Activated T-helper 17 cell treated with anti-CD3 and anti-CD28 coated beads, Interleukin-2, amount 50 U/mL, for 72 hours (primary cell): ENCODE results near the gene SLC35F2. TPM values are rescaled to one million over a fixed set of nuclear protein-coding genes. Genes with fewer than 3 reads are reported as not detected.
"Not testable (repeated sequence)": the region's sequence is repeated elsewhere in the genome, so short reads cannot be mapped to it uniquely, and the experiment has no call there.

Experiments
- ATAC-seq: fragments of 150-1000 bp; cut with Tn5 transposase; replicated peaks from 2 replicates; pipeline ENCODE4 v1.10.0; 2021; ENCODE audit warnings: mild to moderate bottlenecking, moderate library complexity
- H3K27ac Mint-ChIP-seq: one replicate; pipeline ENCODE4 v1.8.0; 2022; ENCODE audit warnings: mixed read lengths
- H3K27me3 Mint-ChIP-seq: one replicate; pipeline ENCODE4 v1.8.0; 2022; ENCODE audit warnings: mixed read lengths
- H3K36me3 Mint-ChIP-seq: one replicate; pipeline ENCODE4 v1.8.0; 2022; ENCODE audit warnings: low read depth, mild to moderate bottlenecking, mixed read lengths
- H3K4me1 Mint-ChIP-seq: one replicate; pipeline ENCODE4 v1.8.0; 2022; ENCODE audit warnings: mixed read lengths
- H3K4me3 Mint-ChIP-seq: one replicate; pipeline ENCODE4 v1.8.0; 2022; ENCODE audit warnings: mild to moderate bottlenecking, mixed read lengths
- H3K9me3 Mint-ChIP-seq: one replicate; pipeline ENCODE4 v1.8.0; 2022; ENCODE audit warnings: mixed read lengths
- total RNA-seq, 2 donors: library from RNA; stranded (reverse); gene quantifications; one replicate each; pipeline ENCODE4 v1.2.3, GENCODE V29; 2022

SLC35F2 gene
- total RNA-seq, 2 donors from 2014 or later, result 16.9 to 29.2 TPM

DNA sequence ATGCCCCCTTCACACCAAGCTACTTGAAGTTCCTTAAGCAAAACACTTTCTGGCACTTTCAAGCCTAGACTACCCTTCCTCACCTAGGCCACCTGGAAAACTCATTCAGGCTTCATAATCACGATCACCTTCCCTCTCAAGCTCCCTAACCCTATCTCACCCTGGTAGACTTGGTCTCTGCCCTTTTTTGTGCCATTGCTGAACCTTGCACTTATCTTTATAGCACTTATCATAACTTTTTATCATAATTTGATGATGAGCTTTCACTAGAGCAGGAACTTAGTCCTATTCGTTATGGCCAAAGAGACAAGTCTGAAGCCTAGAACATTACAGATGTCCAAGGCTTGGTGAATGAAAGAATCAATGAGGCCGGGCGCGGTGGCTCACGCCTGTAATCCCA lies 5.5 kb downstream of the SLC35F2 start:
- Mint-ChIP-seq H3K27ac (peak overlapping the region; percentile 22), H3K36me3 (peaks cover 21% of the 10 kb centered on the region), H3K9me3 (no peaks in the 10 kb centered on the region), H3K4me1 (peaks cover 17% of the 10 kb centered on the region), H3K27me3 (no peaks in the 10 kb centered on the region), H3K4me3 (no peak overlapping the region)
- ATAC-seq, result no peak

DNA sequence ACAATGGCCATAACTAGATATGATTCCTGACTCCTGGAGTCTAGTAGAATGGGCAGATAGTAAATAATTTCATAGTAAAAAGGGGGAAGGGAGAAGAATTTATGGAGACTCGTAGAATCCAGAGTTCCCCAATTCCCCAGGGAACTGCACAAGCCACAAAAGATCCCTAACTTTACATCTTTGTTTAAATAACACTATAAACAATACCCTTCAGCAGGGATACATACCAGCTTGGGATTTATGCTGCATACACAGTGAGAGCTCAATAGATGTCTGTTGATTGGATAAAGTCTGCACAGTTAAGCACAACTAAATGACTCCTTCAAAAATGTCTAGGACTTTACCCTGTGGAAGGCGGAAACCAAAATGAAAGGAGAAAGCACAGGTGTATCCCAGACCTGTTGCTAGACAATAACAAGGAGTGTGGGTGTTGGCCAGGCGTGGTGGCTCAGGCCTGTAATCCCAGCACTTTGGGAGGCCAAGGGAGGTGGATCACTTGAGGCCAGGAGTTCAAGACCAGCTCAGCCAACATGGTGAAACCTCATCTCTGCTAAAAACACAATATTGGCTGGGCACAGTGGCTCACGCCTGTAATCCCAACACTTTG lies 6.8 kb downstream of the SLC35F2 start:
- Mint-ChIP-seq H3K27ac (no peak overlapping the region), H3K36me3 (peaks cover 16% of the 10 kb centered on the region), H3K27me3 (no peaks in the 10 kb centered on the region), H3K4me1 (peaks cover 22% of the 10 kb centered on the region), H3K4me3 (no peak overlapping the region), H3K9me3 (no peaks in the 10 kb centered on the region)
- ATAC-seq, result no peak

DNA sequence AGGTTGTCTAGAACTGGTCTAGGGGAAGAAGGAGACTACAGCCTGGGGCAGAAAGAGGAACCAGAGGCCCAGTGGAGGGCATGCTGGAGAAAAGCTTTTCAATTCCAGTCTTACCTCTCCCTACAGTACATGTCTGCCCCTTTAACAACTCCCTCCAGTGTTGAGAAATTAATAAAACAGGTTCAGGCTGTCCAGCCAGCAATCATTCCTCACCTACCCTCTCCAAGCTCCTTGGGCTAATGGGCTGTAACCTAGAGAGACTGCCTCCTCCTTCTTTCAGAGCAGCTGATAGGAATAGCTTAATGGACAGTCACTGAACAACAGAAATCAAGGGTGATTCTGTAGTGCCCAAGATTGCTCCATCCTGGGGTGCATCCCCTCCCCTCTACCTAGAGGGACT lies 8.8 kb downstream of the SLC35F2 start:
- Mint-ChIP-seq H3K27me3 (no peaks in the 10 kb centered on the region), H3K4me1 (peaks cover 16% of the 10 kb centered on the region), H3K4me3 (no peak overlapping the region), H3K36me3 (no peaks in the 10 kb centered on the region), H3K27ac (peak overlapping the region; percentile 69), H3K9me3 (no peaks in the 10 kb centered on the region)
- no peak for ATAC-seq

DNA sequence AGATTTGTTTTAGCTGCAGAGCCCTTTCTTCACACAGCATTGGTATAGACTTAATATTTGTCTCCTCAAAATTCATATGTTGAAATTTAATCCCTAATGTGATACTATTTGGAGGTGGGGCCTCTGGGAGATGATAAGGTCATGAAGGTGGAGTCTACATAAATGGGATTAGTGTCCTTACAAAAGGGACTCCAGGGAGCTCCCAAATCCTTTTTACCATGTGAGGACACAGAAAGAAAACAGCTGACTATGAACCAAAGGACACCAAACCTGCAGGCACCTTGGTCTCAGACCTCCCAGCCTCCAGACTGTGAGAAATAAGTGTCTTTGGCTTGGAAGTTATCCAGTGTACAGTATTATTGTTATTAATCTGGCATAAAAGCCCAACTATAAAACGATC lies 10.2 kb downstream of the SLC35F2 start:
- Mint-ChIP-seq H3K27me3 (no peaks in the 10 kb centered on the region), H3K4me1 (peaks cover 19% of the 10 kb centered on the region)
- ATAC-seq, result no peak

DNA sequence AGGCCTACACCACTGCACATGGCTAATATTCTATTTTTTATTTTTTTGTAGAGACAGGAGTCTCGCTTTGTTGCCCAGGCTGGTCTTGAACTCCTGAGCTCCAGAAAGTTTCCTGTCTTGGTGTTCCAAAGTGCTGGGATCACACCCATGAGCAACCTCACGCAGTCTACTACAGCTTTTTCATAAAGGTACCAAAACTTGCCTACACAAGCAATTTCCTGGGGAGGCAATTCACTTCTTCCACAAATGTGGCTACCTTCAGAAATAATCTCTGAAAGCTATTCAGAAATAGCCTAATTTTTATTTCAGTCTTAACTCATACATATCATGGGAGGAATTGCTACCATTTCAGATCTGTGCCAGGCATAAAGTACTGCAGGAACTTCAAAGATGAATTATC lies 11.4 kb downstream of the SLC35F2 start:
- Mint-ChIP-seq H3K9me3 (no peaks in the 10 kb centered on the region), H3K36me3 (peaks cover 13% of the 10 kb centered on the region), H3K4me1 (peaks cover 27% of the 10 kb centered on the region), H3K27me3 (no peaks in the 10 kb centered on the region), H3K4me3 (peak overlapping the region; percentile 30), H3K27ac (peak overlapping the region; percentile 45)
- ATAC-seq, result peak; percentile 71

More for the DNA sequence above, 10.2 kb downstream of the SLC35F2 start:
- Mint-ChIP-seq H3K9me3 (no peaks in the 10 kb centered on the region), H3K4me3 (no peak overlapping the region), H3K27ac (peak overlapping the region; percentile 45), H3K36me3 (peaks cover 4% of the 10 kb centered on the region)

DNA sequence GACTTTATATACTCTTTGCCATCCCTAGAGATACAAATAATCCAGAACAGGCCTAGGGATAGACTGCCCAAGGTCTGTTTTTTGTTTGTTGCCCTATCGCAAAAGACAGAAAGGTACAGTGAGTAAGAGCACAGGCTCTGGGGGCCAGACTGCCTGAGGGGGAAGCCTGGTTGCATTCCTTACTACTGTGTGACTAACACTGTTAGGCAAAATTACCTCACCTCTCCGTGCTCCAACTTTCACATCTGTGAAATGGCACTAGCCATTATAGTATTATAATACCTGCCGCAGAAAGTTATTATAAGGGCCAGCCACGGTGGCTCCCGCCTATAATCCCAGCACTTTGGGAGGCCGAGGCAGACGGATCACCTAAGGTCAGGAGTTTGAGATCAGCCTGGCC lies 14.5 kb downstream of the SLC35F2 start:
- H3K27me3 Mint-ChIP-seq, result no peaks in the 10 kb centered on the region
- ATAC-seq, result peak; percentile 13
- H3K27ac Mint-ChIP-seq, result no peak overlapping the region
- peaks cover 20% of the 10 kb centered on the region for H3K36me3 Mint-ChIP-seq
- no peaks in the 10 kb centered on the region for H3K9me3 Mint-ChIP-seq
- no peak overlapping the region for H3K4me3 Mint-ChIP-seq
- peaks cover 37% of the 10 kb centered on the region for H3K4me1 Mint-ChIP-seq

DNA sequence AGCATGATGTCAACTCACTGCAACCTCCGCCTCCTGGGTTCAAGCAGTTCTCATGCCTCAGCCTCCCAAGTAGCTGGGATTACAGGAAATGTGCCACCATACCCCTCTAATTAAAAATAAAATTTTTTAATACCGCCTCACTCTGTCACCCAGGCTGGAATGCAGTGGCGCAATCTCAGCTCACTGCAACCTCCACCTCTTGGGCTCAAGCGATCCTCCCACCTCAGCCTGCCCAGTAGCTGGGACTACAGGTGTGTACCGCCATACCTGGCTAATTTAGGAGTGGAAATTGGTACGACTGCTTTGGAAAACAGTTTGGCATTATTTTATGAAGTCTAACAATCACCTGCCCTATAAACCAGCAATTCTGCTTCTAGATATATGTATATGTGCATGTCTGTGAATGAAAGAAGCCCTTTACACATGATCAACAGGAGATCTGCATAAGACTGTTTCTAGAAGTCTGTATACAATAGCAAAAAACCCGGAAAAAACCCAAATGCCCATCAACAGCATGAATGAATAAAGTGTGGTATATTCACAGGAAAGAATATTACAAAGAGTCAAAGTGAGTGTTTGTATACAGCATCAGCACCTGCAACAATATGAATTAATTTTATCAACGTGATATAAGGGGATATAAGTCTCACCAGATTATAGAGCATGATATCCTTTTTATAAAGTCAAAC lies 16.0 kb downstream of the SLC35F2 start:
- Mint-ChIP-seq H3K27me3 (no peaks in the 10 kb centered on the region), H3K27ac (peak overlapping the region; percentile 82), H3K4me1 (peaks cover 30% of the 10 kb centered on the region), H3K4me3 (peak overlapping the region; percentile 38), H3K36me3 (peaks cover 20% of the 10 kb centered on the region), H3K9me3 (no peaks in the 10 kb centered on the region)
- ATAC-seq, result no peak

DNA sequence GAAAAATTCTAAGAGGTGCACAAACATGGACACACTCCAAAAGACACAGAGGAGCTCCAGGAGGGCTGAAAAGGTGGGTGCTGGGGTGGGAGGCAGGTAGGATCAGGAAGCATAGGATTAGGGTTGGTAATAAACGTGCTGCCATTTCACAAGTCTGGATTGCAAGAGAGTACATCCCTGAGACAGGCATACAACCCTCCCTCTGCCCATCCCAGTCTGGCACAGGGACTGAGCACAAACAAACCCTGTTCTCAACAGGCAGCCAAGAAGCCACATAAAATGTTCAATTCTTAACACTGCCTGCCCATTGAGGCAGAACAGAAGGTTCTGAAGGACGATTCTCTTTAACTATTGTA lies 18.5 kb downstream of the SLC35F2 start:
- Mint-ChIP-seq H3K27ac (peak overlapping the region; percentile 94), H3K36me3 (peaks cover 20% of the 10 kb centered on the region), H3K27me3 (no peaks in the 10 kb centered on the region), H3K4me1 (peaks cover 26% of the 10 kb centered on the region), H3K9me3 (no peaks in the 10 kb centered on the region), H3K4me3 (peak overlapping the region; percentile 72)
- peak; percentile 3 for ATAC-seq

DNA sequence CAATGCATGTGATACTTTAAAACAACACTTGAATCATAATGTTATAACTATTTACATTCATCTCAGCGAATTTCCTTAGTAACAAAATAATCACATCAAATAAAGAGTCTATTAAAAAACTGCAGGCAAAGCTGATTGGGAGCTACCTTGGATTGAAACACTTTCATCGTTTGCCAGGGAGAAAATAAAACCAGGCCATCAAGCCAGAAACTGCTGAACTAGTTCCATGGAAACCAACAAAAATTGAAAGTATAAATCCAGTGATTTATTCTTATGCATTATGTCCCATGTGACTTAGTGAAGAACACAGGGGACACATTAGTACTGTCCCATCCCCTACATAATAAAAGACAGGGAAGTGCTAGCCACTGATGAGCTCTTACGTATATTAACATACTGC lies 21.7 kb downstream of the SLC35F2 start:
- peaks cover 7% of the 10 kb centered on the region for H3K36me3 Mint-ChIP-seq
- H3K9me3 Mint-ChIP-seq, result no peaks in the 10 kb centered on the region
- peaks cover 16% of the 10 kb centered on the region for H3K4me1 Mint-ChIP-seq
- ATAC-seq, result no peak
- no peak overlapping the region for H3K4me3 Mint-ChIP-seq
- H3K27me3 Mint-ChIP-seq, result no peaks in the 10 kb centered on the region
- no peak overlapping the region for H3K27ac Mint-ChIP-seq

DNA sequence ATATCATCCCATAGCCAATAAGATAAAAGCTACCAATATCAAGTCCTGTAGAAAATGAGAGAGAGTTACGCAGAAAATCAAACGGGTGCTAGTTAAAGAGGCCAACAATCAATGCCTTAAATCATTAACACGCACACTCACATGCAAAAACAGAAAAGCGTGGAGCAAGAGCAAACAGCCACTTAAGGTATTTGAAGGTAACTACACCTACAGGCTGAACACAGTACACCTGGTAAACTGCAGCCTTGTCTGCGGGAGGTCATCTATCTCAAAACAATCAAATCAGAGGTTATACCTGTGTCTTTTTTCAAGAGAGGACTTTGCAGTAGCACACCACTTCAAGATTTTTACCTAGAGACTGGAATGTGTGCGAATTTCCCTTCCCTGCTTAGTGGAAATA lies 23.6 kb downstream of the SLC35F2 start:
- H3K27ac Mint-ChIP-seq, result no peak overlapping the region
- peaks cover 4% of the 10 kb centered on the region for H3K4me1 Mint-ChIP-seq
- no peaks in the 10 kb centered on the region for H3K9me3 Mint-ChIP-seq
- no peaks in the 10 kb centered on the region for H3K36me3 Mint-ChIP-seq
- no peak for ATAC-seq
- H3K4me3 Mint-ChIP-seq, result no peak overlapping the region
- H3K27me3 Mint-ChIP-seq, result no peaks in the 10 kb centered on the region

DNA sequence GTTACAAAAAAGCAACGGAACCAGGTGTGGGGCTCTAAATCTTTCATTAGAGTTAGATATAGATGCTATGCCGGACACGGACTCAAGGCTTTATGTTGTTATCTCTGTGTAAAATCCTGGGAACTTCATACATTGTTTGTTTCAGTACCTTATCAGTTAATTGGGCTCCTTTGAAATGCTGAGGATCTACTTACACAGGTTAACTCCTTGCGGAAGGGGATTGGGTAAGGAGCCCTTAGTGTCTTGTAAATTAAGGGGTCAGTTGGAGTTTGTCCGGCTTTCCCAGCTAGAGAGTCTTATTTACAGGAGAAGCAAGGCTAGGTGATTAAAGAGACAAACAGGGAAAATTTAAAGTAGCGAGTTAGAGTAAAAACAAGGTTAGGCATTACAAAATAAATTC lies 24.7 kb downstream of the SLC35F2 start:
- not testable (repeated sequence) for H3K27me3 Mint-ChIP-seq, H3K4me3 Mint-ChIP-seq, H3K9me3 Mint-ChIP-seq, ATAC-seq, H3K36me3 Mint-ChIP-seq, H3K27ac Mint-ChIP-seq, H3K4me1 Mint-ChIP-seq

DNA sequence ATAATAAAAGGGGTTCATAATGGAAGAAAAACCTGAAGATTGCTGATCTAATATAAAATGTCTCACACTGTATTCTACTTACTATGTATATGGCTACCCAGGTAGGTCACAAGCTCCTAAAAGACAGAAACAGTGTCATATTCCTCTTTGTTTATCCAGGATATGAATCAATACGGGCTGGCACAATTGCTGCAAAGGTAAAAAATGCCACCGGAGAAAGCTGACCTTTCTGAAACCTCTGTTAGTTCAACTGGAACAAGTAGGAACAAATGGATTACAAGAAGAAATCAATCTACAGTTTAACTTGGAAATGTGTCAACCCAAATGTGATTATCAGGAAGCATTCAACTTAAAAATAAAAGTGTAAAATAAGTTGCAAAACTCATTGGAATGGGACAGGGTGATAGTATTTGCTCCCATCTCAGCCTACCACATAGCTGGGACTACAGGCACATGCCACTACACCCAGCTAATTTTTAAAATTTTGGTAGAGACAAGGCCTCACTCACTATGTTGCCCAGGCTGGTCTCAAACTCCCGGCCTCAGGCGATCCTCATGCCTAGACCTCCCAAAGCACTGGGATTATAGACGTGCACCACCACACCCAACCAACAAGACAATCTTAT lies 27.6 kb downstream of the SLC35F2 start:
- no peak overlapping the region for H3K27ac Mint-ChIP-seq
- no peaks in the 10 kb centered on the region for H3K27me3 Mint-ChIP-seq
- ATAC-seq, result no peak
- H3K4me1 Mint-ChIP-seq, result no peaks in the 10 kb centered on the region
- H3K4me3 Mint-ChIP-seq, result no peak overlapping the region
- no peaks in the 10 kb centered on the region for H3K36me3 Mint-ChIP-seq
- H3K9me3 Mint-ChIP-seq, result no peaks in the 10 kb centered on the region

DNA sequence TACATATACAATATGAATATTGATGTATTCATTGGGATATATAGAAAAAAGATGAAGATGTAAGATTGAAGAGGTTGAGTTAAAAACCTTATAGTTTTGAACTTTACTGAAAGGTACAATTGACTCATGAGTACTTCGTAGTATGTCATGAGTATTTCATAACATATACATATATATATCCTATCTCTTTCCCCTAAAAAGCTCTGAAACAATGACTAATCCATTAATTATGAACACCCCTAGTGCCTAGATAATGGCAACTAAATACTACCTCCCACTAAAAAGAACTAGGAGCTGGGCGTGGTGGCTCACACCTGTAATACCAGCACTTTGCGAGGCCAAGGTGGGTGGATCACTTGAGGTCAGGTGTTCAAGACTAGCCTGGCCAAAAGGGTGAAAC lies 31.5 kb downstream of the SLC35F2 start:
- H3K4me3 Mint-ChIP-seq, result no peak overlapping the region
- H3K4me1 Mint-ChIP-seq, result peaks cover 5% of the 10 kb centered on the region
- no peaks in the 10 kb centered on the region for H3K36me3 Mint-ChIP-seq
- peak; percentile 70 for ATAC-seq
- no peak overlapping the region for H3K27ac Mint-ChIP-seq
- no peaks in the 10 kb centered on the region for H3K27me3 Mint-ChIP-seq
- H3K9me3 Mint-ChIP-seq, result no peaks in the 10 kb centered on the region

DNA sequence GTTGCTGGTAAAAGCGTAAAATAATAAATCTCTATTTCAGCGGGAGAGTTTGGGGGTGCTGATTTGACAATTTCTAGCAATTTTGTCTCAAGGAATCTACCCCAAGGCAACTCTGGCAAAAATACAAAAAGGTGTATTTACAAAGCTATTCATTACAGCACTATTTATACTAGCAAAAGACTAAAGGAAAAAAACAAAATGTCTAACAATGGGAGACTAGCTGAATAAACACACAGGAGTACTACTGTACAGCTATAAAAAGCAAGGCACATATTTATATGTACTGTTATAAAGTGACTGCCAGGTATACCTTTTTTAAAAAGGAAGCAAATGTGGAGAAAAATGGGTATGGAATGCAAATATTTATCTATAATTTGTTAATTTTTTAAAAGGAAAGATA lies 32.7 kb downstream of the SLC35F2 start:
- Mint-ChIP-seq H3K36me3 (no peaks in the 10 kb centered on the region), H3K4me1 (peaks cover 5% of the 10 kb centered on the region), H3K4me3 (no peak overlapping the region), H3K27ac (no peak overlapping the region), H3K9me3 (no peaks in the 10 kb centered on the region), H3K27me3 (no peaks in the 10 kb centered on the region)
- ATAC-seq, result no peak

DNA sequence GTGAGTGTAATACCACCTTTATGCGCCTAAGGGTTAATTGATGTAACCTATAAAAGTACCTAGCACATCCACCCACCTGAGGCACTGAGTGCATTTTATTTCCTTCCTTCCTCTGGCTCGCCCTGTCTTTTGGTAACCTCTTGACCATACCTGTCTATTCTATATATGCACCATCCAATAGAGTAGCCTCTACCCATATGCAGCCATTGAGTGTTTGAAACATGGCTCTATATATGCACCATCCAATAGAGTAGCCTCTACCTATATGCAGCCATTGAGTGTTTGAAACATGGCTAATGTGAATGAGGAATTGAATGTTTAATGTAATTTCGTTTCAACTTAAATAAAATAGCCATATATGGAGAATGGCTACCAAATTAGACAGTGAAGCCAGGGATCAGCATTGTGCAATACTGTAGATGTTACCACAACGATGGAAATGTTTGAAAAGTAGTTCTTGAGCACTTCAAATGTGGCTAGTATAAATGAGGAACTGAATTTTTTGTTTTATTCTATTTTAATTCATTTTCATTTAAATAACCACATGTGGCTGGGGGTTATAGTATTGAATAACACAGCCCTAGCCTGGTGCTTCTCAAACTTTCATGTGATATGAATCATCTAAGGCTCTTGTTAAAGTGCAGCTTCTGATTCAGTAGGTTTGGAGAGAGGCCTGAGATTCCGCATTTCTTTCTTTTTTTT lies 33.8 kb downstream of the SLC35F2 start:
- H3K36me3 Mint-ChIP-seq, result no peaks in the 10 kb centered on the region
- no peaks in the 10 kb centered on the region for H3K27me3 Mint-ChIP-seq
- ATAC-seq, result peak; percentile 31
- no peaks in the 10 kb centered on the region for H3K9me3 Mint-ChIP-seq
- no peak overlapping the region for H3K27ac Mint-ChIP-seq
- H3K4me1 Mint-ChIP-seq, result peaks cover 6% of the 10 kb centered on the region
- no peak overlapping the region for H3K4me3 Mint-ChIP-seq
